ENCODE data around the gene HNMT.
"Not testable (repeated sequence)": the region's sequence is repeated elsewhere in the genome, so short reads cannot be mapped to it uniquely, and the experiment has no call there.

HNMT gene

DNA sequence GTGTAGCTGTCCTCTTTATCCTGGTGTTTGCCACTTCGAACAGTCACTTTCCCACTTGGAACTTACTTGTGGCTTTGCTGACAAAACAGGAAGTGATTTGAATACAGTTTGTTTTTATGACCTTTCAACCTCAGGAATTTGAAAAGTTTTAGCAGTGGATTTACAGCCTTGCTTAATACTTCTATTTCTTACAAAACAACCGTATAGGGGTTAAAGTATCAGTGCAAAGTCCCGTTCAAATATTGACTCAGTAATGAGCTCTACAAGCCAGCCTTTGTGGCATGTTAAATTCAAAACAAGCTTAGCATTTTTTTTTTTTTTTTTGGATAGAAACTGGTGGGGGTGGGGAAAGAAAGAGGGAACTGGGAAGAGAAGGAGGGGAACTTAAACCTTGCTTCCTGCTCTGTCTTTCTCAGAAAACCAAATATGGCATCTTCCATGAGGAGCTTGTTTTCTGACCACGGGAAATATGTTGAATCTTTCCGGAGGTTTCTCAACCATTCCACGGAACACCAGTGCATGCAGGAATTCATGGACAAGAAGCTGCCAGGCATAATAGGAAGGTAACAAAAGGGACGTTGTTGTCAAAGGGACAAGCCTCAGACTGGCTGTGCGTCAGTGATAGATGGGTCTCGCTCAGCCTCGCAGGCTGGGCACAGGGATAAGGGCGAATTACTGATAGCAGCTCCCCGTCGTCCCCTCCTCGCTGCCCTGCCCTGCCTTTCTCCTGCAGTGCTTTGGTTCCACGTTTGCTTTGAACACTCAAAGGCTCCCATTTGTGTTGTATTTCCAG is at the start of gene HNMT:
Gene HNMT (plus strand): TSS at position 408 of the 793 bp plus-strand sequence. CDS start 19 bp downstream, at position 427.
- no peak within 1 kb of the TSS for H3K27ac ChIP-seq (ENCODE audit: low read length)

DNA sequence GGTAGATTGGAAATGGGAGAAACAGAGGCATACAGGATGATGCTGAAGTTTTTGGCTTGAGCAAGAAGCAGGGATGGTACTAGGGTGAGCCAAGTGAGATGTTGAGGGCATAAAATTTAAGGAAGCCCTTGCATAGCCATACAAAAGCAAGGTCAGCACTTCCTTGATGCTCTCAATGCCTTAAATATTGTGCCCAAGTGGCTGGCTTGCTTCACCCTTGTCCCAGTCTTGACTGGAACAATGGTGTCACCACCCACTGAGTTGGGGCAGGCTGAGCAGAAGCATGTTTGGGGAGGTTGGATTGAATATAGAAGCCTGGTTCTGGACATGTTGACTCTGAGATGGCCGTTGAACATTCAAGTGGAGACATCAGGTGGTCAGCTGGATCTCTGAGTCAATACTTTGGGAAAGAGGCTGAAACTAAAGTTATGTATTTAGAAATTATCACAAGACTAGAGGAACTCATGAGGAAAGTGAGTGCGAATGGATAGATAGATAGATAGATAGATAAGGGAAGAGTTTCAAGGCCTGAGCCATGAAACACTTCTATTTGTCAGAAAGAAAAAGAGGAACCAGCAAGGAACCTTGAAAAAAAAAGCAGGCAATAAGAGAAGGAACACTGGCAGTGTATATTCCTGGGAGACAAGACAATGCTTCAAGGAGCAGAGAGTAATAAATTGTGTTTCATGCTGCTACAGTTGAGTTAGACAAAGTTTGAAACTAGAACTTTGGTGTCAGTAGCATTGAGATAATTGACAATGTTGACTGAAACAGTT is 43.0 kb upstream of the HNMT start:
- H2AFZ ChIP-seq (ENCODE audit: low read depth, low read length), result no peak overlapping the region
- no peak overlapping the region for H3K27ac ChIP-seq (ENCODE audit: low read length)
- ATAC-seq (ENCODE audit: insufficient read depth, low read depth) (no peak), DNase-seq (no peak)
- H3K36me3 ChIP-seq (ENCODE audit: insufficient read depth, low read length), result no peaks in the 10 kb centered on the region
- no peak overlapping the region for H3K4me3 ChIP-seq (ENCODE audit: low read depth in 1 of 2, low read length in 2 of 2)
- TF ChIP-seq EZH2 (IDR thresholded peaks at IDR 0.05; ENCODE audit: borderline replicate concordance, low read depth, low read length, severe bottlenecking), result no peak
- TF ChIP-seq, protein P1, sequence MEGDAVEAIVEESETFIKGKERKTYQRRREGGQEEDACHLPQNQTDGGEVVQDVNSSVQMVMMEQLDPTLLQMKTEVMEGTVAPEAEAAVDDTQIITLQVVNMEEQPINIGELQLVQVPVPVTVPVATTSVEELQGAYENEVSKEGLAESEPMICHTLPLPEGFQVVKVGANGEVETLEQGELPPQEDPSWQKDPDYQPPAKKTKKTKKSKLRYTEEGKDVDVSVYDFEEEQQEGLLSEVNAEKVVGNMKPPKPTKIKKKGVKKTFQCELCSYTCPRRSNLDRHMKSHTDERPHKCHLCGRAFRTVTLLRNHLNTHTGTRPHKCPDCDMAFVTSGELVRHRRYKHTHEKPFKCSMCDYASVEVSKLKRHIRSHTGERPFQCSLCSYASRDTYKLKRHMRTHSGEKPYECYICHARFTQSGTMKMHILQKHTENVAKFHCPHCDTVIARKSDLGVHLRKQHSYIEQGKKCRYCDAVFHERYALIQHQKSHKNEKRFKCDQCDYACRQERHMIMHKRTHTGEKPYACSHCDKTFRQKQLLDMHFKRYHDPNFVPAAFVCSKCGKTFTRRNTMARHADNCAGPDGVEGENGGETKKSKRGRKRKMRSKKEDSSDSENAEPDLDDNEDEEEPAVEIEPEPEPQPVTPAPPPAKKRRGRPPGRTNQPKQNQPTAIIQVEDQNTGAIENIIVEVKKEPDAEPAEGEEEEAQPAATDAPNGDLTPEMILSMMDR (IDR thresholded peaks at IDR 0.05; ENCODE audit: borderline replicate concordance, extremely low read depth, low read length, poor library complexity, severe bottlenecking), result no peak
- no peak overlapping the region for H3K9ac ChIP-seq (ENCODE audit: low read depth, low read length)
- H3K9me3 ChIP-seq (ENCODE audit: insufficient read depth, low read length, severe bottlenecking), result no peaks in the 10 kb centered on the region
- H4K20me1 ChIP-seq (ENCODE audit: insufficient read depth, low read length), result no peaks in the 10 kb centered on the region
- no peaks in the 10 kb centered on the region for H3K79me2 ChIP-seq (ENCODE audit: insufficient read depth, low read length)
- H3K27me3 ChIP-seq (ENCODE audit: insufficient read depth, low read length, poor library complexity), result no peaks in the 10 kb centered on the region
- H3K4me2 ChIP-seq (ENCODE audit: insufficient read depth, low read length), result no peak overlapping the region
- H3K4me1 ChIP-seq (ENCODE audit: insufficient read depth, low read length), result no peaks in the 10 kb centered on the region

More for the DNA sequence above, at the start of gene HNMT:
- H3K79me2 ChIP-seq (ENCODE audit: insufficient read depth, low read length), result no peaks in the 10 kb centered on the region
- no peaks in the 10 kb centered on the region for H3K27me3 ChIP-seq (ENCODE audit: insufficient read depth, low read length, poor library complexity)
- H4K20me1 ChIP-seq (ENCODE audit: insufficient read depth, low read length), result no peaks in the 10 kb centered on the region
- ATAC-seq (ENCODE audit: insufficient read depth, low read depth), result no peak
- peak within 1 kb of the TSS; percentile 47; the same call in 1 of the 2 replicates for H2AFZ ChIP-seq (ENCODE audit: low read depth, low read length)
- no peaks in the 10 kb centered on the region for H3K9me3 ChIP-seq (ENCODE audit: insufficient read depth, low read length, severe bottlenecking)
- no peak within 1 kb of the TSS for H3K4me3 ChIP-seq (ENCODE audit: low read depth in 1 of 2, low read length in 2 of 2)
- H3K4me1 ChIP-seq (ENCODE audit: insufficient read depth, low read length), result no peaks in the 10 kb centered on the region
- no peaks in the 10 kb centered on the region for H3K36me3 ChIP-seq (ENCODE audit: insufficient read depth, low read length)
- no peak for TF ChIP-seq EZH2 (IDR thresholded peaks at IDR 0.05; ENCODE audit: borderline replicate concordance, low read depth, low read length, severe bottlenecking)
- TF ChIP-seq, protein P1 (IDR thresholded peaks at IDR 0.05; ENCODE audit: borderline replicate concordance, extremely low read depth, low read length, poor library complexity, severe bottlenecking), result no peak
- H3K4me2 ChIP-seq (ENCODE audit: insufficient read depth, low read length), result no peak within 1 kb of the TSS
- DNase-seq, result no peak
- no peak within 1 kb of the TSS for H3K9ac ChIP-seq (ENCODE audit: low read depth, low read length)

DNA sequence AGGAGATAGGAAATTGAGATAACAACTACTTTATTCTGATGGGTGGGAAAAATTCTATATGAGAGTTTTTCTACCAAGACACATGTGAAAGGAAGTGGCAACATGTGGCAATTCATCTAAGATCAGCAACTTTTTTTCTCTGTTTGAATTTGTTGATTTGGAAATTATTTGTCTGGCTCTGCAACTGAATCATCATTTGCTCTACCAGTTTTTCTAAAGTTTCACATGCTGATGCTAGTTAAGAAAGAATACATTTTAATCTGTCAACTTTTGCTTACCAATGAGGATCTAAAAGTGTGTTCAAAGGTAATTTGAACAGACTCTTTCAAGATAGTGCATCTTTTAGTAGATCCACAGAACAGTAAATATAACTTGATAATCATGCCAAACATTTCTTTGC is 42.1 kb upstream of the HNMT start:
- not testable (repeated sequence) for H3K9me3 ChIP-seq (ENCODE audit: insufficient read depth, low read length, severe bottlenecking); H3K4me1 ChIP-seq (ENCODE audit: insufficient read depth, low read length); H3K79me2 ChIP-seq (ENCODE audit: insufficient read depth, low read length); H2AFZ ChIP-seq (ENCODE audit: low read depth, low read length); H3K27ac ChIP-seq (ENCODE audit: low read length); DNase-seq; H3K9ac ChIP-seq (ENCODE audit: low read depth, low read length); H3K27me3 ChIP-seq (ENCODE audit: insufficient read depth, low read length, poor library complexity); H3K4me3 ChIP-seq (ENCODE audit: low read depth in 1 of 2, low read length in 2 of 2); H4K20me1 ChIP-seq (ENCODE audit: insufficient read depth, low read length); H3K36me3 ChIP-seq (ENCODE audit: insufficient read depth, low read length); ATAC-seq (ENCODE audit: insufficient read depth, low read depth); H3K4me2 ChIP-seq (ENCODE audit: insufficient read depth, low read length)

DNA sequence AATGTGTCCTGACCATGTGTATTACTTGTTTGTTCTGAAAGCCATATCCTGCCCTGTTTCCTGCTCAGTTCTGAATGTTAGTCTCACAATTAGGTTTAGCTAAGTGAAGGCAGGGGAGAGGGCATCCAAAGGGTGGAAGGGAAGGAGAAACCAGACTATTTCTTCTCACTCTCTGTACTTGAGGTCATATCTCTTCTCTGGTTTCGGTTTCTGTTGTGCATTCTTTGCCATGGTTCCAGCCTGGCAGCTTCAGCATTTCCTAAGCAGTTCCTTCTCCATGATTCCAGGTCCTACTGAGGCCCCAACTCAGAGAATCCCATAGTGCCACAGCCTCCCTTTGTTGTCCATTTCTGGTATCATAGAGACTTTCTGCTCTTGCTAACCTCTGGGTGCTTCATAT is 40.3 kb upstream of the HNMT start:
- Histone ChIP-seq H3K4me1 (ENCODE audit: insufficient read depth, low read length) (no peaks in the 10 kb centered on the region), H3K9me3 (ENCODE audit: insufficient read depth, low read length, severe bottlenecking) (no peaks in the 10 kb centered on the region), H3K27me3 (ENCODE audit: insufficient read depth, low read length, poor library complexity) (no peaks in the 10 kb centered on the region), H2AFZ (ENCODE audit: low read depth, low read length) (no peak overlapping the region), H3K27ac (ENCODE audit: low read length) (no peak overlapping the region), H3K79me2 (ENCODE audit: insufficient read depth, low read length) (no peaks in the 10 kb centered on the region), H3K36me3 (ENCODE audit: insufficient read depth, low read length) (no peaks in the 10 kb centered on the region), H3K4me3 (ENCODE audit: low read depth in 1 of 2, low read length in 2 of 2) (no peak overlapping the region), H3K4me2 (ENCODE audit: insufficient read depth, low read length) (no peak overlapping the region), H4K20me1 (ENCODE audit: insufficient read depth, low read length) (no peaks in the 10 kb centered on the region), H3K9ac (ENCODE audit: low read depth, low read length) (no peak overlapping the region)
- ATAC-seq (ENCODE audit: insufficient read depth, low read depth) (no peak), DNase-seq (no peak)
- TF ChIP-seq, protein P1 (IDR thresholded peaks at IDR 0.05; ENCODE audit: borderline replicate concordance, extremely low read depth, low read length, poor library complexity, severe bottlenecking), result no peak
- no peak for TF ChIP-seq EZH2 (IDR thresholded peaks at IDR 0.05; ENCODE audit: borderline replicate concordance, low read depth, low read length, severe bottlenecking)

Data from DND-41 (cell line).